ENCODE results near the gene PIPOX.

PIPOX gene

GRCh38 chr17:29020576-29020975, 22.4 kb upstream of the PIPOX start:
- no peak for DNase-seq

GRCh38 chr17:29021226-29021625, 21.7 kb upstream of the PIPOX start:
- no peak for DNase-seq

- DNase-seq = no peak
Measured at GRCh38 chr17:29022074-29022473, 20.9 kb upstream of the PIPOX start.

GRCh38 chr17:29024316-29024952, 18.5 kb upstream of the PIPOX start:
- no peak for DNase-seq

- no peak for DNase-seq
Measured at GRCh38 chr17:29031488-29031887, 11.5 kb upstream of the PIPOX start.

DNA sequence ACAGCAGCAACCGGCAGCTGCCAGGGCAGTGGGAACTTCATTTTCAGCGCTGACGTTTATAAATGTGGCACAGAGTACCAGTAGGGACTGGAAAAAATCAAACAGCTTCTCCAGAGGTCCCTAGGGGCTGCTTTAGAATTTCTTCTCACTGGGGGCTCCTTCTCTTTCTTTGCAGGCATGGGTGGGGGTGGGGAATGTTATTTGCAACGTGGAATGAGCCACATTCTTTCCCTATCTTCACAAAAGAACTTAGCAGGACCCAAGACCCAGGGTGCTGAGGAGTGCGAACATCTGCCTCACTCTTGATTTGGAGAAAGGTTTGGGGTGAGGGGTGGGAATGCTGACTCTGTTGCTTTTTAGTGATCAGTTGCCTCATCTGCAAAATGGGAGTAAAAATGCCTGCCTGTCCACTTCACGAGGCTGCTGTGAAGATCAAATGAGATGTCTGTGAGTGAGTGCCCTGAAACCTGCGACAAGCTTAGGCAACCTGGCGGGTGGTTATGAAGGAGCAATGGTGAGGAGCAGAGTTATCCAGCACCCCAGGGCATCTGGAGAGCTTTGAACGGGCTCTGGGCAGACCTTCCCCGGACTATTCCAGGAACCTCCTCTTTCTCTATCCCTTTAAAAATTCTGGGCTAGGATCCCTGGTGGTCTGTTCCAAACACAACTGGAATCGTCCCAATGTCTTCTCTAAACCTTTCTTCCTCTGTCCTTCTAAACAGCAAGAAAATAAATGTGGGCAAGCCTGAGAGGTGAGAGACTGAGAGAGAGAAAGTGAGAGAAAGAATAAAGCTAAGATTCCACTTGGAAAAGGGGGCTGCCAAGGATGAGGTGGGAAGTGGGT, 10.7 kb upstream of the PIPOX start:
- DNase-seq = no peak

- DNase-seq = no peak
Measured at GRCh38 chr17:29032857-29033197, 10.1 kb upstream of the PIPOX start.

DNA sequence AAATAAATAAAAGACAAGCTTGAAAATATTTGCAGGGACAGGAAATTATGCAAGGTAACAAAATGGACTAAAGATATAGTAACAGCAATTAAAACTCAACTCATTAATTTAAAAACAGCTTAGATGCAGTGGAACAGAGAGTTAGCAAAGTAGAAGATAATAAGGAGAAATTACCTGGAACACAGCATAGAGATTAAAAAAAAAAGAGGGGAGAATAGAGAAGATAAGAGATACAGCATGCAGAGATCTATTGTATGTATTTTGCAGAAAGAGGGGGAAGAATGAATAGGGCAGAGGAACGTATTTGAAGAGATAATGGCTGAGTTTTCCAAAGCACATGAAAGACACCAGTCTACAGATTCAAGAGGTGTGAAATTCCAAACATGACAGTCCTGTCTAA, 8.4 kb upstream of the PIPOX start:
- DNase-seq = no peak

DNA sequence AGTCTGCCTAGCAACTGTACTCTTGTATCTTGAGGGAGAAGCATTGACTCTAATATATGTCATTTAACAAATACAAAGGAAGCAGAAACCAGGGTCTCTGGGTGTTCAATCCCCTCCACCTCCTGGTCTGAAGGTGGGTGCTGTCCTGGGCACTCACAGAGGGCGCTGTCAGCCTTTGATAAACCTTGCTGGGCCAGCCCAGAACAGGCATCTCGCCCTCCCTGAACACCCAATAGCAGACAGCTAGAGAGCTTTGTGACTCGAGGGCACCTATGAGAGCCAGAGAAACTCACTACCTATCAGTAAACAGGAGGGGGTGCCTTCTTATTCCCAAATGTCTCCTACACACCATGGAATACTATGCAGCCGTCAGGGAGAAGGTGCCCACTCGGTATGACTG, 6.4 kb upstream of the PIPOX start:
- no peak for DNase-seq

DNA sequence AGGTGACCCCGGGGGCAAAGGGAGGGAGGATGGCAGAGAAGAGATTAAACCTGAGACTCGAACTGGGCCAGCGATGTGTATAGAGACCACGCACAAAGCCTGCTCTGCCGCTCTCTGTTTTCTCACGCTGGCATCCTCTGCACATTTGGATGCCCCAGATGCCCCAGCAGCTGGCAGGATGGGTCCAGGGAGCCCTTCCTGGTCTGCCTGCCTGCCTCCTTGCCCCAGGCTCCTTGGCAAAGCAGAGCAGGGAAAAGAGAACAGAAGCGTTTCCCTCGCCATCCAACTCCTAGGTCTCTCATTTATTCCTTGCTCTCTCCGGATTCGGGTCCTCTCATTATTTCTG, 5.2 kb upstream of the PIPOX start:
- no peak for DNase-seq

- no peak for DNase-seq
Measured at GRCh38 chr17:29038085-29038795, 4.7 kb upstream of the PIPOX start.

GRCh38 chr17:29039764-29040598, 3.0 kb upstream of the PIPOX start:
- no peak for DNase-seq

GRCh38 chr17:29041091-29041490, 1.9 kb upstream of the PIPOX start:
- no peak for DNase-seq

DNA sequence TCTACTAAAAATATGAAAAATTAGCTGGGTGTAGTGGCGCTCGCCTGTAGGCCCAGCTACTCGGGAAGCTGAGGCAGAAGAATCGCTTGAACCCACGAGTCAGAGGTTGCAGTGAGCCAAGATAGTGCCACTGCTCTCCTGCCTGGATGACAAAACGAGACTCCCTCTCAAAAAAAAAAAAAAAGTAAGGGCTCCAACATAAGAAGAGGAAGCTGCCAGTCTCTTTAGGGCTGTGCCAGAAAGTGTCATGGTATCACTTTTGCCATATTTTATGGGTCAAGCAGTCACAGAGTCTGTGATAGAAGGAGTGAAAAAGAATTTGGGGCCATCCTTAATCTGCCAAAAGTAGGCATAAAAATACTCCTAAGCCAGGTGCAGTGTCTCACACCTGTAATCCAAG, 1.4 kb upstream of the PIPOX start:
- no peak for DNase-seq

- DNase-seq = no peak
Measured at GRCh38 chr17:29042026-29042678, 789 bp upstream of the PIPOX start.

GRCh38 chr17:29043539-29044145, 701 bp downstream of the PIPOX start:
- no peak for DNase-seq

DNA sequence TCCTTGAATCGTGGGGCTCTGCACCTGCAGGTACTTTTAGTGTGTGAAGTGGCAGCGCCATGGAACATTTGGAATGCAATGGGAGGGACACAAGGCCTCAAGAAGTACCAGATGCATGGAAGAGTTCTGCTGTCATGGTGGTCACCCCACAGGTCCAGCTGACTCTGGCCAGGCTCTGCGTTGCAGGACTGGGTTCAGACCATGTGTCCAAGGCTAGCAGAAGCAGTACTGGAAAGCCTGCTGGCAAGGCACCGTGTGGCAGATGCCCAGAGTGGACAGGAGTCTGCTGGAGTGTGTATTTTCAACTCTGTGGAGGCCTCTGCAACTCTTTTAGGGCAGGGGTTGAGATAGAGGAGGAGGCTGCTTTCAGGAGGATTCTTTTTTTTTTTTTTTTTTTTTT, 2.1 kb downstream of the PIPOX start:
- no peak for DNase-seq

DNA sequence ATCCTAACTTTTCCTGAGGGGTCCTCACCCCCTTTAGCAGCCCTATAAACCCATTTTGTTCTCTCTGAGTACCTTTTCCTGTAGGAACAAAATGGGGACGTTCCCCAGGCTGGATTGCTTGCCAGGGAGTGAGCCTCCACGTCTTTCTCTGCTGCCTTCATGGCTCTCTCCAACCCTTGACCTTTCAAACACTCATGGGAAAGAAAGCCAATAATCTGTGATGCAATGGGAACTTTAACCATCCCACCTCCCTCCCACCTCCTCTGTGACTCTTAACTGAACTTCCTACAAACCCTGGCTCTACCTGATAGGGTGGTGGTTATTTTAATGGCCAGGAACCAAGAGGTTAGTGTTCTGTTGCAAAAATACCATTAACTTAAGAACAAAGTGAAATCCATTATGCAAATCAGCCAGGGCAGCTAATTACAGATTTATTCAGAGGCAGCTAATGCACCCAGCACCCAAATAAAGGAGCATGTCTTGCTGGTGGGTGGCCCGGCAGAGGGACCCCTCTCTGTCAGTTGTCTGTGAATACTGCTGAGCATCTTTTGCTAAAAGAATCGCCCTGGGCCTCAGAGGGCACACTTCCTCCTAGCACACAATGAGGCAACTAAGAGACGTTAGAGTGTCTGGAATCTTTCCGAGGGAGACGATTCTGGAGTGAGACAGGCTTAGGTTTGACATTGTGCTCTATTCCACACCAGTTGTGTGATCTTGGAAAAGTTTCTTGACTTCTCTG, 3.0 kb downstream of the PIPOX start:
- no peak for DNase-seq

- DNase-seq = no peak
Measured at GRCh38 chr17:29046473-29046839, 3.5 kb downstream of the PIPOX start.

DNA sequence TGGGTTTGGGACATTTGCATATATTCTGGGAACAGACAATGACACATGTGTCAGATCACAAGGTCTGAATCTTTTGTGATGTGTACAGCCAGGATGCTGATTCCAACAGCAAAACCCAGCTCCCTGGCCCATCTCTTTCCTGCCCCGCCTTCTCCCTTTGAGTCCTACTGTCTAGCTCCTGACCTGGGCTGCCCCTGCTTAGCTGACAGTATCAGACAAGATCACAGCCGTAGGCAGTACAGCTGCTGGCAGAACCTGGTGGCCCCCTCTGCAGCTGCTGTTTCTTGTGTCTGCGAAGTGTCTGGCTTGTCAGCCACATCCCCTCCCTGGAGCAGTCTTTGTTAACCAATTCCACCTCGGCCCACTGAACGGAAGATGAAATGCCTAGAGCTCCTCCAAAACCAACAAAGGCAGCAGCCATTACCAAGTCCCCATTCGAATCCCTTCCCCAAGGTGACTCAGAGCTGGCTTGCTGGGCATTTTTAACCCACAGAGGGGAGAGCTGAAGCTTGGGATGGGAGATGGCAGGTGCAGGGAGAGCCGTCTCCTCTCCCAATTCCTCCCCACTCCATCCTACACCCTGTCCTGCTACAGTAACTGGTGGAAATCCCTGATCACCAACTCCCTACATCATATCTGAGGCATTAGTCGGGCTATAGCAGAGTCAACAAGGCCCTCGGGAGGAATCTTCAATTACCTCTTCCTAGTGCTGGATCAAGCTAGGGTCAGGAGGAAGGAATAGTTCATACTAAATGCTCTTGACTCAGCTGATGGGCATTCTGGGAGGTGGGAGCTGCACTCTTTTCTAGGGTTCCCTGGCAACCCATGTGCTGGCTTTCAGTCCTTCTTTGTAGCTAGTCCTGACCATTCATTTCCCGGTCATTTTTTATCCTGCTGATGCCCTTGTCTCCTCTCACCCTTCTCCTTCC, 5.8 kb downstream of the PIPOX start:
- no peak for DNase-seq

Data from activated CD4-positive, alpha-beta T cell treated with anti-CD3 and anti-CD28 coated beads, Interleukin-2, amount 50 U/mL, for 16 hours (primary cell).